ENCODE results near the gene FOXN3.
"Not testable (repeated sequence)": the region's sequence is repeated elsewhere in the genome, so short reads cannot be mapped to it uniquely, and the experiment has no call there.

Gene FOXN3

DNA sequence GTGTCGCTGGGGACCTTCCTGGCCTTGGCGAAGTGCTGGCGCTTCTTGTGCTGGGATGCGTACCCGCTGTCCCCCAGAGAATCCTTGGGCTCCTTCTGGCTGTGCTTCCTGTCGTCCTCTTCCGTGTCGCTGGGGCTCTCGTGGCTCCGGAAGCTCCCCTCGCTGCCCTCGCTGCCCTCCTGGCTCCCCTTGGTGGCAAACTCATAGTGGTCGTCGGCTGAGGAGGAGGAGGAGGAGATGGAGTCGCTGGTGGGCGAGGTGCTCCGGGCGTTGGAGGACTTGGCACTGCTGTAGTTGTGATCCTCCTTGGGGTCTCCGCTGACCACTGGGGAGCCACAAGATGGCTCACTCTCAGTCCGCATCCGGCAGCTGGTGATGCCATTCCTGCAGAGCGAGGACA lies 254.4 kb downstream of the FOXN3 start:
- no peak for DNase-seq

DNA sequence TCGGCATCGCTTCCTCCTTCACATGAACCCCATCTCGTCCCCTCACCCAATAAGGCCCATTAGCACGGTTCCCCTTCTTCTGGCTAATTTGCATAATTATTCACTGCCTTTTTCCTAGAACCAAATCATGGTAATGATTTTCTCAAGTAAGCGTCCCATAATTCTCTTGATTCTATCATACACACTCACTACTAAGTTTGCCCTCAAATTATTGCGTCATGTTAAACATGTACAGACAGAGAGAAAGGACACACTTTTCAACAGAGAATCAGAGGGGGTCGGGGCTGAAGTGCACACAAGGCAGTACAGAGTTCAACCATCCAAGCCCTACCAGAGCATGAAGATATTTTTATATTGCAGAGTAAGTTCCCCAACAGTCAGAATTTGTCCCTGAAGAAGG lies 256.6 kb downstream of the FOXN3 start:
- DNase-seq = no peak

DNA sequence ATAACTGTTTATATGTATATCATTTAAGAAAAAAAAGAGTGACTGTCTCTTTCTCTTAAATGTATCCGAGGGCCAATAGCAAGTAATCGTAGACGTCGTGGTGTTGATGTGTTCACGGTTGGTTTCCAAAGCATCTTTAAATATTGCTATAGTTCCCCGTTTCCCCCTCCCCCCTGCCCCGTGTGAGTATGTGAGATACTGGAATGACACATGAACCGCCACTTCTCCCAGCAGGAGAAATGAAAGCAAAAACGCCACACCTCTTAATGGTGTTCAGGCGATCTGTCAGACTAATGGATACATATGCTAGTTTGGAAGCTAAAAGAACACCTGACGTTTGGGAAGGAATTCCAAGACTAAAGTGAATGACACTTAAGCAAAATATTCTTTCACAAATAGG lies 258.3 kb downstream of the FOXN3 start:
- DNase-seq = no peak

DNA sequence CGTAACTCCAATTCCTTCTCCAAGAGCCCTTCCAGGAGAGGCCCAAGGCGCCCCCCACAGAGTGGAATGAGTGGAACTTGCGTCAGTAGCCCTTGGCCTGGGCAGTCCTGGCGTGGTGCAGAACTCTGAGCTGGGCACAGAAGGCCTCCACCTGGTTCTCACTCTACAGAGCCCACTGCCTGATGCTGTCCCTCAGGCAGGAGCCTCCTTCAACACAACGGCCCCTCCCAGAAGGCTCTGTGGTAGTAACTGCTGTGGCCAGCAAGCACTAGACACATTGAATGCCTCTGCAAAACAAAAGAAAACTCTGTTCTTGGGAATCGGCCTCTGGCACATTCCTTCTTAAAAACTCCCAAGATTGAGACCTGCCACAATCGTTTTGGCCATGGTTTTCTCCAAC lies 258.9 kb downstream of the FOXN3 start:
- not testable (repeated sequence) for DNase-seq

DNA sequence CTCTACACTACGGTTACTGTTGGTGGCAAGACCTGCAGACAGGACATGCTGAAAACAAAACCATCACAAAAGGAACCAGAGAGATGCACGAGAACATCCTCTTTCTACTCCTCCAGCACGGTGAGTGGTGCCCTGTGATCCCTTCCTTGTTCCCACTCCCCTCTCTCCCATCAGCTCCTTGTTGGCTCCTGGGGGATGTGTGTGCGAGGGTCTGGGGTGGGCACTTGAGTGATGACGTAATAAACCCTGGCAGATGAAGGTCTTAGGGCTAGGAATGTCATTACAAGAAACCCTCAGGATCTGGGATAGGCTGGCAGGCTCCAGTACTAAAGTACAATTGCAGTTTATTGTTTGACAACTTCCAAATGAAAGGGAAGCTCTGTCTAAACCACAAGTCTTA lies 261.5 kb downstream of the FOXN3 start:
- no peak for DNase-seq

DNA sequence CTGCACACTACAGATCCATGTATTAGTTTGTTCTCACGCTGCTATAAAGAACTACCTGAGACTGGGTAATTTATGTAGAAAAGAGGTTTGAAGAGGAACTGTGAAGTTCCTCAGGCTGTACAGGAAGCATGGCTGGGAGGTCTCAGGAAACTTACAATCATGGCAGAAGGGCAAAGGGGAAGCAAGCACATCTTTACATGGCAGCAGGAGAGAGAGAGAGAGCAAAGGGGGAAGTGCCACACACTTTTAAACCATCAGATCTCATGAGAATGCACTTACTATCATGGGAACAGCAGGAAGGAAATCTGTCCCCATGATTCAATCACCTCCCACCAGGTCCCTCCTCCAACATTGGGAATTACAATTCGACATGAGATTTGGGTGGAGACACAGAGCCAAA lies 265.3 kb downstream of the FOXN3 start:
- DNase-seq = not testable (repeated sequence)

DNA sequence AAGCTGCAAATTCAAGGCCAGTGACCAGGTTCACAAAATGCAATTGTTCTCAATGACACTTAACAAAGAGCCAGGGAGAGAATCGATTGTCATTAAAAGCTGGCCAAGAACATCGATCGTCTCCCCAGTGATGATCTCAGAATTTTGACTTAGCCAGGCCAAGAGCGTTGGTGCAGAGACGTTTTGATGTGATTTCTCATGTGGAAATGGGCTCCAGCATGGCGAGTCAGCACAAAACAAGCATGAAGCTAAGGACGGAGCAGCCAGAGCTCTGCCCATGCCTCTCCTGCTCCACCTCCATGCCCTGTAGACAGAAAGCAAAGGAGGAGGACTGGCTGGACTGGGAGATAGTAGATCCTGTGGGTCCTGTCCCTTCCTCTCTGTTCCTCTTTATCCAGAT lies 270.8 kb downstream of the FOXN3 start:
- no peak for DNase-seq

DNA sequence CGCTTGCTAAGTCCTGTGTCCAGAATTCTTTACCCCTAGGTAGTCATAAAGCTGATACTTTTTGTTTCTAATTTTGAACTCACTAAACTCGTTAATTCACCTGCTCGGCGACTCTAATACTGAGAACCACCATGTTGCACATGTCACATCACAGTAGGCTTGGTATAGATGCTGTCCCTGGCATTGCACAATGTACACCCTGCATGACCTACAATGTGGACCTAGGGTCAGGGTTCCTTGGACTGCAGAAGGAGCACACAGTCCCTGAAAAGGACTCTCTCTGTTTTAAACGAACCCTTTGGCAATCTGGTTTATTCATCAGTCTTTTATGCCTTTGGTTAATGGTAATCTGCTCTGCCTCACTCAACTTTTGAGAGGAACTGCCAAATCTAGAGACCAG lies 272.4 kb downstream of the FOXN3 start:
- no peak for DNase-seq

DNA sequence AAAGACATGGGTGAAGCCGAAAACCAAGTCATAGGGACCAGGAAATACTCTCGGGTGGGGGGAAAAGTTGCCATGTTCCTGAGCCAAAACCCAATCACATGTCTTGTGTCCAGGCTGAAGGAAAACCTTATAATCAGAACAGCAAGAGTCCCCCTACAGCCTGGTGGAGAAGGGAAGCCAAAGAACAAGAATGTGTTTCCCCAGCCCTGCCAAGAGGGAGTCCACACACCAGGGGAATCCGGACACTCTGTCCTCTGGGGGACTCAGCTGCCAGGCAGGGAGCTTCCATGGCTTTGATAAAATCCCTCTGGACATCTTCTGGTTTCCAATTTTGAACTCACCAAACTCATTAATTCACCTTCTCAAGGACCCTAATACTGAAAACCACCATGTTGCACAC lies 273.0 kb downstream of the FOXN3 start:
- no peak for DNase-seq

DNA sequence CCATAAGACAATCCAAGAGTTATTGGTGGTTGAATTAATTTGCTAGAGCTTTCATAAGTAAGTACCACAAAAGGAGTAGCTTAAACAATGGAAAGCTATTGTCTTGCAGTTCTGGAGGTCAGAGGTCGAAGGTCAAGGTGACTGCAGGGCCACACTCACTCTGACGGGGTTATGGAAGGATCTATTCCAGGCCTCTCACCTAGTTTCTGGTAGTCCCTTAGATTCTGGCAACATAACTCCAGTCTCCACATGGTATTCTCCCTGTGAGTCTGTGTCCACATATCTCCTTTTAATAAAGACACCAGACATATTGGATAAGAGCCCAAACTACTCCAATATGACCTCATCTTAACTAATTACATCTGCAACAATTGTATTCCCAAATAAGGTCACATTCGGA lies 273.4 kb downstream of the FOXN3 start:
- DNase-seq = no peak

DNA sequence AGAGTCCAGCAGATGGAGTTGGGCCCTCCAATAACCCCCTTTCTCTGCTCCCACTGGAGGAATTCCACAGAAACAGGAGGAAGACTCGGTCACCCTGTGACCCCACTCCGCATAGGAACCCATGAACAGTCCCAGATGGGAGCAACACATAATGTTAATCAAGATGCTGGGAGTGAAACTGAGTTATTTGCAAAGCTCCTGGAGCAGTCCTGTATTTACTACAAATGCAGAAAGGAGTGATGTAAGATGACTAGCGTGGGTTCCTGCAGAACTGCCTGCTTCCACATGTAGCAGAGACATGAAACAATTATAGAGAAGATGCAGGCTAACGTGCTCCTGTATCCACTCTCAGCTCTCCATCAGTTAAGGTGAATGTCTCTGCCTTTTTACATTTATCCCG lies 274.7 kb downstream of the FOXN3 start:
- no peak for DNase-seq

DNA sequence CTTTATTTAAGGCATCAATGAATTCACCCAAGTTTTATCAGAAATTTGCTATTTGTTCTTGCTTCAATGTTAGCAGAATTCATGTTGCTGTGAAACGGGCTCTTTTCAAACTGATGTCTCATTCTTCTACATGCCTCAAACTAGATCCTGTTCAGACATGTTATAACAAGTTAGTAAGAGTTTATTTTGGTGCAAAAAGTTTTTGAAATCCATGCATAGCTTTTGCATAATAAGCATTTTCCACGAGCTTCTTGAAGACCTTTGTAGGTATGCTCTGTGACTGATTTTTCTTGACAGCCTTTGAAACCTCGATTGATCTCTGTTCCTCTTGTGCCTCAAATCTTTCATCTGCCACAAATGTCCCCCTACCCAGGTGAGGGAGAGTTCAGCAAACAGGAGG lies 275.2 kb downstream of the FOXN3 start:
- DNase-seq = no peak

DNA sequence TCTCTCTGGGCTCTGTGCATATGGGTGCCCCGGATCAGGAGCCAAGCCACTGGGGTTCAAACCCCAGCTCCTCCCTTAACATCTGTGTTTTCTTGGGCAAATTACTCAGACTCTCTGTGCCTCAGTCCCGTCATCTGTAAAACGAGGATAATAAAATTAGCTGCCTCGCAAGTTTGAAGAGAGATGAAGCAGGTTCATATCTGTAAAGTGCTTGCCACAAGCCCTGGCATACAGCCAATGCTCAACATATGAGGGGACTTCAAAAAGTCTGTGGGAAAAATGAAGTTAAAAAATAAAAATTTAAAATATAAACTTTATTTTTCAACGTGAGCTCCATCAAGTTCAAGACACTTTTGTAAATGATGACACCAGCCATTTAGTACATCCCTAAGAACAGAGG lies 276.7 kb downstream of the FOXN3 start:
- DNase-seq = no peak

DNA sequence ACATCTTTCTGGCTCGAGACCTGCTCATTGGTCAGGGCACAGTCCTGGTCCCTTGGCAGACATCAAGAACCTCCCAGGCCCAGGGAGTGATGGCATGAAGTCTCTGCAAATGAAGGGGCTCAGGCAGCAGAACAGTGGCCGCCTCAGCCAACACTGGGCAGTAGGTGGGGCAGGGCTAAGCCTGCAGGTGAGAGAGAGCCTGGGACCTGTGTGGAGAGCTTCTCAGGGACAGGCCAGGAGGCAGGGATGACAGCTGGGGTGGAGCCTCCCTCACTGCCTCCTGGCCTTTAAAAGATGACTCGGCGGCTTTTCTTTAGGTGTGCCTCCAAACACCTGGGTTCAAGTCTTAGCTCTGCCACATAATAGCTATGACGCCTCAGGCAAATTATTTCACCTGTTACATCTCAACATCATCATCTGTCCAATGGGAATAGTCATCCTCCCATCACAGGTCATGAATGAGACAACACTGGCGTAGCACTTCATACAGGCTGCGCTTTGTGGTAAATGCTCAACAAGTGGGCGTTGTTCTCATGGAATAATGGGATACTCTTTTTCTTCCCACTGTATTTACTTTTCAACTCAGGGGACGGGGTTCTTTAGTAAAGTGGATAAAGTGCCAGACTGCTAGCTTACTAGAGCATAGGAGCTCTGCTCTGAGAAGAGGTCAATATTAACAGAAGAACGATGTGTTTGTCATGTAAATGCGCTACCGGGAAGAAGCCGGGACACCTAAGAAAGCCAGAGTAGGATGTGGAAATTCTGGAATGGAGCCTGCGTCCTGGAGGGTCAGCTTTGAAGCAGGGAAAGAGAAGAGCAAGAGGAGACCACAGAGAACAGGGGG lies 277.4 kb downstream of the FOXN3 start:
- DNase-seq = no peak

DNA sequence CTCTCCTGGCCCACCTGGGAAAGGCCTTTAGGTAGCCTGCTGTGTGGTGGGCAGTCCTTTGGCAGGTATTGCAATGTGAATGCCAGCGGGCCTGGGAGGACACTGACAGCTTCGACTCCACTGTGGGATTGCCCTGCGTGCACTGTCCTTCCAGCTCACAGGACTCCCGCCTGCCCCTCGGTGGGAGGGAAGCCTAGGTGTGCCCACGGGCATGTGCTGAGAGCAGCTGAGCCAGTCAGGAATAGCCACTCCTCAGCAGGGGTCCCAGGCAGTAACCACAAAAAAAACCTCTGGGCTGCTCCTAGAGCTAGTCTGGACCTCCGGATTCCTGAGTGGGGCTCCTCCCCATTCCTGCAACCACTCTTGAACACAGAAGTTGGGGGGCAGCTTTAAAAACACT lies 278.2 kb downstream of the FOXN3 start:
- DNase-seq = no peak

DNA sequence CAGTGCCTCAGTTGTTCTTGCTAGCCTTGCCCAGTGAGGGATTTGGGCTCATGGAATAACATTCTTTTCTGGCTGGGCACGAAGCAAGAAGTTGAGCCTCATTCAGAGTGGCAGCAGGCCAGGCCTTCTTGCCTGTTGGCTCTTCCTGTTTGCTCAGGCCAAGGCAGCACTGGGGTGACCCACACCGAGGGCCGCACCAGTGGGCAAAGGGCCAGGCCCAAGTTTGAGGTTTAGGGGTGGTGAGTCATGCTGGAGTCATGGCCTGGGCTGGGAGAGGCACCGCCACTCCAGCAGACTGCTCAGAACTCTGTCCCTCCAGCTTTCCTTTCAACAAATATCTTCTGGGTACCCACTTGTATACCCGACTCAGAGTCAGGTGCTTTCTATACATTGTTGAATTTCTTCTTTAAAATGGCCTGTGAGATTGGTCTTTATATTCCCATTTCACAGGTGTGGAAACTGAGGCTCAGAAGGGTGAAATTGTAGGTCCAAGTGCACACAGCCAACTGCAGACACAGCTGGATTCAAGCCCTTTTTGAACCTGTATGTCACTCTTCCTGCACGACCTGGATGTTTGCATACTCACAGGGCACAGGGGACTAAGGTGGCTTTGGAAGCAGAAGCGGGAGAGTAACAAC lies 279.4 kb downstream of the FOXN3 start:
- no peak for DNase-seq

DNA sequence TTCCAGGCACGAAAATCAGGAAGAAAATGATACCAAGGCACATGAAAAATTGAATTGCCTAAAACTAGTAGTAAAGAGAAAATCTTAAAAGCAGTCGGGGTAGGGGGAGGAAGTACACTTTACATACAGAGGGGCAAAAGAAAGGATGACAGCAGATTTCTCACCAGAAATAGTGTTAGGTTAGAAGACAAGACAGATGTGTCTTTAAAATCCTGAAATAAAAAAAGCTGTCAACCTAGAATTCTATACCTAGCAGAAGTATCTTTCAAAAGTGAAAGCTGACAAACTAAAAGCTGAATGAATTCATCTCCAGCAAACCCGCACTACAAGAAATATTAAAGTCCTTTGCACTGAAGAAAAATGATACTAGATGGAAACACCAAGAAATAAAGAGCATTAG lies 280.4 kb downstream of the FOXN3 start:
- DNase-seq = no peak

DNA sequence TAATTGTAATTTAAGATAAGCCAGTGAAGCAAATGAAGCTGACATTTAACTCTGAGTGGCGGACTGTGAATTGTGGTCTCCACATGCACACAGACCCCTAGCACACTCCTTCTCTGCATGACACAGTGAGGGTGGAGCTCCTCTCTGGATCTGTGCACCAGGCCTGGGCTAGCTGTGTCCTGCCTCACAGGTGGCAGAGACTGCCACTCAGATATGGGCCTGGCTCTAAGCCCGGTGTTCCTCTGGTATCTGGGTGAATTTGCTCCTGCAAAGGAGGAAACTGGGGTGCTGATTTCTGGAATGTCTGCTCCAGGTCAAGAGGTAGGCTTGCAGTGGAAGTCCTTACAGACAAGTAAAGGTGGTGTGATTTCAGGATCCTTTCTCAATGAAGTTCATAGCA lies 282.4 kb downstream of the FOXN3 start:
- no peak for DNase-seq

DNA sequence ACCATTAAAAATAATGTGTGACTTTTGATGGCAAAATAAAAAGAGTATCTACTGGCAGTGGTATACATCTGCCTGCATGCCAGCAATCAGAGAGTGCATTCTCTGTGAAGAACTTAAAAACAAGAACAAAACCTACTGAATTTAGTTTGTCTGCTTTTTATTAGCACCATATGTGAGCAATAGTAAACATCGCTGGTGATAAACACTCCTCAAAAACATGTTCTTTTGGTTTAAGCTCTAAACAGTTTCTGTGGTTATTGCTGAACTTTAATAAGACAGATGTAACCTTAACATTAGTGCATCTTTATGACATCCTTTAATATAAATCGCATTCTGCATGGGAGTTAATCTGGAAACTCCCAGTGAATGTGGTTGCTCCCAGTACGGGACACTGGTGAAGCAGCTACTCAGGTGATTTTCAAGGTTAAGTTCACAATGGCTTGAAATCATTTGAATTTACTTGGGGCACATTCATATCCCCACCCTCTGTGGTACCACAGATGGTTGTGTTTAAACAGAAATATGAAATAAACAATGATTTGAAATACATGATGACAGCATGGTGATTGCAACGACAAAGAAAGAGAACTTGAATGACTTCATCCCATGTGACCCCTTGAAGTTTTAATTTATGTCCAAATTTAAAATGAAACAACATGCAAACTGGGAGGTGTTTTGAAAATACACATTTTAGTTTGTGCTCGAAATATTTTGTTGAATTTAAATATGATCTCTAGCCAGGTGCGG lies 285.9 kb downstream of the FOXN3 start:
- DNase-seq = no peak

DNA sequence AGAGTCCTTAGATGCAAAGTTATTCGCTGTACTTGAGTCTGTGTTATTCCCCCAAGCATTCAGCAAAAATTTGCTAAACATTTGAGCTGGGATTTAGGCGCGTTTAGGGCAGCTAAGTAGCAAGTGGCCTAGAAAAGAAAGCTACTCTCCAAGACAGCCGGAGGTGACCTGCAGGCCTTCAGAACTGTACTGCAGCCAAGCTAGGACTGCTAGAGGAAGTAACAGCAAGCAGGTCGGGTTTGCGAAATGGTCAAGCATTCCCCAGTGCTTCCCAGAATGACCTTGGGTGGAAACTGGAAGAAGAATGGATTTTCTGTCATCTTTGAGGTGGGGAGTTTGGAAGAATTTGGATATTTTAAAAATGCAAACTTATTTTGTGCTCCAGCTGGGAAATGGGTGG lies 287.5 kb downstream of the FOXN3 start:
- no peak for DNase-seq

DNA sequence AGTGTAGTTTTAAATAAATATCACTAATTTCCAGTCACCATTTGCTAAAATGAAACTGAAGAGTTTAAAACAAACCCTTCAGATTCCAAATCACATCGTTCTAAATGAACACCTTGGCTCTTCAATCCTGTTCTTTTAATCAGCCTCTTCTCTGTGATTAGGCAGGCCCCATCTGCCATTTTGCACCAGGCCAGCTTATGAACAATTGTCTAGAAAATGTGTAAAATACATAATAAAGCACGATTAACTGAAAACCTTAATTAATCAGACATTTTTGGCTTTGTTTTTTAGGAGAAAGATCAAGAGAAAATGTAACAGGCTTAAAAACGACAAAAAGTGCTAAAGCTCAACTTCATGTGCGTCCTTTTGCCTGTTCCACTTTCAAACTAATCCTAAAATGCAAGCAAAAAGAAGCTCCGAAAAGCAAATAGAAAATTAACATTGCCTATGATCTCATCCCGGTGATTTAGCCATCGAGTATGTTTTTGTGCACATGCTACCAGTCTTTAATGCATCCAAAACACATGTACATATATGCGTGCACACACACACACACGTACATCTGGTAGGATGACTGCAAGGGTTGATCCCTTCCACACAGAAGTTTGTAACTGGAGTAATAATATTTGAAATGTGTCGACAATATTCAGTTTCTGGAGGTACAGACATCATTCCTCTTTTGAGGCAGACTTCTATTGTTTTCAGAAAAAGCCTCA lies 288.6 kb downstream of the FOXN3 start:
- no peak for DNase-seq

DNA sequence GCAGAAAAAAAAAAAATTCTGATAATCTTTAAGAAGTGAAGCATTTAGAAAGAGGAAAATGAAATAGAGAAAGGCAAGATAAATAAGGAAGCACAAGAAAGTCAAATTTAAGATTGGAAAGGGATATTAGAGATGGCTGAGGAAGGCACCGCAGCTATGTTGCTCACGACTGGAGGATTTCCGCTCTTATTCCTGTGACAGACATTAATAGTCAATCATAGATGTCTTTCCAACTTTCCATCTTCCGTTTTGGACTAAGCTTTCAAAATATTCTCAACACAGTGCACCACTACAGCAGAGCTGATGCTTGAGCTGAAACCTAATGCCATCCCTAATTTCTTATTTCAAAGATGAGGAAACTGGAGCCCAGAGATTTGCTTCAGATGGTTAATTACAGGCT lies 290.6 kb downstream of the FOXN3 start:
- no peak for DNase-seq

DNA sequence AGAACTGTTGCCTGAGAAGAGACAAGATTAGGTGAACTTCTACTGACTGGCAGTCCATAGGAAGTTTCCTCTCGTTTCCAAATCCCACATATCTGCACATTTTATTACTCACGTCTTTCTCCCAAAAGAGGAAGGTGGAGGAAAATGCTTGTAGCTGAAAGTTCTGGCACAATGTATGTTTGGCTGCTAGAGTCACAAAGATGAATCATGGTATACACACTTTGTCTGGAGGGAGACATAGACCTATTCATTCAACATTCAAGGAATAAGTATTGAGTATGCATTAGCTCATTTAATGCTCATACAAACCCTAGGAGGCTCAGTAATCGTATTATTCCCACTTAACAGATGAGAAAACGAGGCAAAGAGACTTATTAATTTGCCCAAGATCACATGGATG lies 291.8 kb downstream of the FOXN3 start:
- no peak for DNase-seq

Data from activated CD8-positive, alpha-beta memory T cell treated with anti-CD3 and anti-CD28 coated beads for 24 hours (primary cell).